HG03103 (cell line): ENCODE results near the gene IL17F.
"Not testable (repeated sequence)": the region's sequence is repeated elsewhere in the genome, so short reads cannot be mapped to it uniquely, and the experiment has no call there.

Source experiments
- ATAC-seq: cut with Tn5 transposase; IDR thresholded peaks from one replicate; pipeline ENCODE4 v1.9.1; 2021; ENCODE audit warnings: low read depth; ENCODE audit not compliant: unreplicated experiment

The IL17F gene

GRCh38 chr6:52249078-52249477 is 4.8 kb upstream of the IL17F start:
- no peak for ATAC-seq

GRCh38 chr6:52245425-52245824 is 1.1 kb upstream of the IL17F start:
- ATAC-seq, result no peak

GRCh38 chr6:52243282-52243893 is 912 bp downstream of the IL17F start:
- no peak for ATAC-seq

- ATAC-seq, result no peak
These were observed 2.5 kb downstream of the IL17F start for GRCh38 chr6:52241819-52242218.

- ATAC-seq, result peak; percentile 85
These were observed 10.1 kb downstream of the IL17F start for GRCh38 chr6:52233975-52234823.

GRCh38 chr6:52233005-52233404 is 11.3 kb downstream of the IL17F start:
- no peak for ATAC-seq

GRCh38 chr6:52231406-52232127 is 12.7 kb downstream of the IL17F start:
- no peak for ATAC-seq

- no peak for ATAC-seq
These were observed 13.6 kb downstream of the IL17F start for GRCh38 chr6:52230685-52231084.

GRCh38 chr6:52227495-52227894 is 16.8 kb downstream of the IL17F start:
- ATAC-seq, result peak; percentile 100

- peak; percentile 64 for ATAC-seq
These were observed 23.0 kb downstream of the IL17F start for GRCh38 chr6:52221302-52221701.

GRCh38 chr6:52217761-52218160 is 26.5 kb downstream of the IL17F start:
- ATAC-seq, result no peak

- no peak for ATAC-seq
These were observed 27.2 kb downstream of the IL17F start for GRCh38 chr6:52216932-52217575.

- no peak for ATAC-seq
These were observed 28.5 kb downstream of the IL17F start for GRCh38 chr6:52215787-52216186.

GRCh38 chr6:52213127-52213526 is 31.2 kb downstream of the IL17F start:
- ATAC-seq, result no peak

GRCh38 chr6:52210227-52210626 is 34.1 kb downstream of the IL17F start:
- peak; percentile 82 for ATAC-seq

- ATAC-seq, result peak; percentile 30
These were observed 34.5 kb downstream of the IL17F start for GRCh38 chr6:52209770-52210169.

GRCh38 chr6:52208612-52209011 is 35.7 kb downstream of the IL17F start:
- ATAC-seq, result no peak

- ATAC-seq, result no peak
These were observed 37.2 kb downstream of the IL17F start for GRCh38 chr6:52207066-52207465.

GRCh38 chr6:52201493-52201892 is 42.8 kb downstream of the IL17F start:
- ATAC-seq, result no peak

GRCh38 chr6:52201046-52201445 is 43.3 kb downstream of the IL17F start:
- no peak for ATAC-seq

GRCh38 chr6:52200088-52200487 is 44.2 kb downstream of the IL17F start:
- ATAC-seq, result not testable (repeated sequence)
